22Rv1 (cell line): ENCODE data around the gene ZNF629.
A peak's percentile ranks its signal among the peaks of the same experiment; 100 is the strongest.

Experiments
- H3K27ac ChIP-seq: fragments of 450-650 bp; 2 replicates; pipeline ENCODE4 v1.5.1; 2017
- CTCF ChIP-seq: fragments of 450-650 bp; IDR thresholded peaks from 2 replicates; pipeline ENCODE4 v1.5.1; 2017; ENCODE audit warnings: mild to moderate bottlenecking
- ZFX ChIP-seq: fragments of 450-650 bp; IDR thresholded peaks from 2 replicates; pipeline ENCODE4 v1.6.1; 2017; ENCODE audit warnings: antibody characterized with exemption, borderline replicate concordance

The ZNF629 gene

GRCh38 chr16:30778549-30779244 lies 8.3 kb downstream of the ZNF629 start:
- peak overlapping the region; percentile 94 for H3K27ac ChIP-seq
- TF ChIP-seq ZFX (no peak), CTCF (no peak)

- TF ChIP-seq ZFX: no peak
- peak overlapping the region; percentile 94 for H3K27ac ChIP-seq
Observed at GRCh38 chr16:30777591-30778297, 9.3 kb downstream of the ZNF629 start.

- H3K27ac ChIP-seq: peak overlapping the region; percentile 94
- TF ChIP-seq CTCF: no peak
Observed at GRCh38 chr16:30775392-30776188, 11.4 kb downstream of the ZNF629 start.

GRCh38 chr16:30775131-30775391 lies 11.9 kb downstream of the ZNF629 start:
- peak overlapping the region; percentile 94 for H3K27ac ChIP-seq
- TF ChIP-seq CTCF: no peak

GRCh38 chr16:30774367-30775130 lies 12.5 kb downstream of the ZNF629 start:
- peak overlapping the region; percentile 94 for H3K27ac ChIP-seq
- no peak for TF ChIP-seq CTCF

- no peak for TF ChIP-seq ZFX
Observed at GRCh38 chr16:30773826-30774225, 13.2 kb downstream of the ZNF629 start.

GRCh38 chr16:30771726-30772125 lies 15.3 kb downstream of the ZNF629 start:
- no peak for TF ChIP-seq CTCF
- TF ChIP-seq ZFX: no peak
- H3K27ac ChIP-seq: no peak overlapping the region

More at GRCh38 chr16:30773826-30774225, 13.2 kb downstream of the ZNF629 start:
- H3K27ac ChIP-seq: peak overlapping the region; percentile 94
